GM19328 (cell line): ENCODE data around the gene CDH23.

Experiments used
- ATAC-seq: cut with Tn5 transposase; IDR thresholded peaks from one replicate; pipeline ENCODE4 v1.9.1; 2021; ENCODE audit warnings: mild to moderate bottlenecking, moderate library complexity; ENCODE audit not compliant: unreplicated experiment

The CDH23 gene

GRCh38 chr10:71391701-71392100 is 5.0 kb upstream of the CDH23 start:
- ATAC-seq: no peak

- ATAC-seq: no peak
Measured at GRCh38 chr10:71392292-71392691, 4.4 kb upstream of the CDH23 start.

GRCh38 chr10:71392791-71393781 is 3.6 kb upstream of the CDH23 start:
- no peak for ATAC-seq

GRCh38 chr10:71393841-71394475 is 2.8 kb upstream of the CDH23 start:
- no peak for ATAC-seq

GRCh38 chr10:71394926-71395562 is 1.7 kb upstream of the CDH23 start:
- no peak for ATAC-seq

- no peak for ATAC-seq
Measured at GRCh38 chr10:71395621-71396020, 1.1 kb upstream of the CDH23 start.

GRCh38 chr10:71396084-71396710 is 523 bp upstream of the CDH23 start:
- no peak for ATAC-seq

GRCh38 chr10:71397296-71398212 is 834 bp downstream of the CDH23 start:
- no peak for ATAC-seq

- no peak for ATAC-seq
Measured at GRCh38 chr10:71398976-71399375, 2.3 kb downstream of the CDH23 start.

- no peak for ATAC-seq
Measured at GRCh38 chr10:71399946-71400345, 3.2 kb downstream of the CDH23 start.

- ATAC-seq: no peak
Measured at GRCh38 chr10:71401056-71401455, 4.3 kb downstream of the CDH23 start.

GRCh38 chr10:71402005-71402404 is 5.3 kb downstream of the CDH23 start:
- no peak for ATAC-seq

- no peak for ATAC-seq
Measured at GRCh38 chr10:71404503-71405295, 8.0 kb downstream of the CDH23 start.

GRCh38 chr10:71406878-71407277 is 10.2 kb downstream of the CDH23 start:
- no peak for ATAC-seq

- no peak for ATAC-seq
Measured at GRCh38 chr10:71408436-71409225, 11.9 kb downstream of the CDH23 start.

- ATAC-seq: no peak
Measured at GRCh38 chr10:71409516-71410104, 12.9 kb downstream of the CDH23 start.

- no peak for ATAC-seq
Measured at GRCh38 chr10:71413581-71413980, 16.9 kb downstream of the CDH23 start.

- no peak for ATAC-seq
Measured at GRCh38 chr10:71414359-71414758, 17.6 kb downstream of the CDH23 start.
